PFSK-1 (cell line): Measurements from ENCODE around the gene TRAF3IP3.

ENCODE experiments used
- POLR2AphosphoS5 ChIP-seq: IDR thresholded peaks from 2 replicates; pipeline ENCODE4 v1.6.1; 2012; ENCODE audit warnings: low read depth, mild to moderate bottlenecking, control low read depth, low read length, moderate library complexity
- SIN3A ChIP-seq: IDR thresholded peaks from 2 replicates; pipeline ENCODE4 v1.6.1; 2012; ENCODE audit warnings: mild to moderate bottlenecking, low read length, moderate library complexity, borderline replicate concordance; ENCODE audit not compliant: insufficient read depth
- TAF1 ChIP-seq: IDR thresholded peaks from 2 replicates; pipeline ENCODE4 v1.6.1; 2012; ENCODE audit warnings: low read length, control low read depth, borderline replicate concordance; ENCODE audit not compliant: insufficient read depth
- TF ChIP-seq, protein P1 (sequence below), 2 experiments: IDR thresholded peaks; 2 replicates each; pipeline versions ENCODE4 v1.6.1 to v1.8.0; 2011 to 2012; ENCODE audit warnings: low read depth in 2 of 2, low read length in 2 of 2, control low read depth in 1 of 2, inconsistent platforms in 1 of 2, mild to moderate bottlenecking in 1 of 2, moderate library complexity in 1 of 2; ENCODE audit not compliant: insufficient read depth in 1 of 2

DNA sequence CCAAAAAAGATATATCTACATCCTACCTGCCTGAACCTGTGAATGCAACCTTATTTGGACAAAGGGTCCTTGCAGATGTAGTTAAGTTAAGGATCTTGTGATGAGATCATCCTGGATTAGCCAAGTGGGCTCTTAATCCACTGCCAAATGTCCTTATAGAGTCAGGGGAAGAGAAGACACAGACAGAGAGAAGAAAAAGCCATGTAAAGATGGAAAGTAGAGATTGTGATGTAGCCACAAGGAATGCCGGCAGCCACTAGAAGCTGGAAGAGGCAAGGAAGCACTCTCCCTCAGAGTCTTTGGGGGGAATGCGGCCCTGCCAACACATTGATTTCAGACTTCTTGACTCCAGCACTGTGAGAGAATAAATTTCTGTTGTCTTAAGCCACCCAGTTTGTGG lies 35.0 kb upstream of the TRAF3IP3 start:
- no peak for TF ChIP-seq POLR2AphosphoS5
- TF ChIP-seq TAF1: no peak
- TF ChIP-seq SIN3A: no peak
- TF ChIP-seq, protein P1, sequence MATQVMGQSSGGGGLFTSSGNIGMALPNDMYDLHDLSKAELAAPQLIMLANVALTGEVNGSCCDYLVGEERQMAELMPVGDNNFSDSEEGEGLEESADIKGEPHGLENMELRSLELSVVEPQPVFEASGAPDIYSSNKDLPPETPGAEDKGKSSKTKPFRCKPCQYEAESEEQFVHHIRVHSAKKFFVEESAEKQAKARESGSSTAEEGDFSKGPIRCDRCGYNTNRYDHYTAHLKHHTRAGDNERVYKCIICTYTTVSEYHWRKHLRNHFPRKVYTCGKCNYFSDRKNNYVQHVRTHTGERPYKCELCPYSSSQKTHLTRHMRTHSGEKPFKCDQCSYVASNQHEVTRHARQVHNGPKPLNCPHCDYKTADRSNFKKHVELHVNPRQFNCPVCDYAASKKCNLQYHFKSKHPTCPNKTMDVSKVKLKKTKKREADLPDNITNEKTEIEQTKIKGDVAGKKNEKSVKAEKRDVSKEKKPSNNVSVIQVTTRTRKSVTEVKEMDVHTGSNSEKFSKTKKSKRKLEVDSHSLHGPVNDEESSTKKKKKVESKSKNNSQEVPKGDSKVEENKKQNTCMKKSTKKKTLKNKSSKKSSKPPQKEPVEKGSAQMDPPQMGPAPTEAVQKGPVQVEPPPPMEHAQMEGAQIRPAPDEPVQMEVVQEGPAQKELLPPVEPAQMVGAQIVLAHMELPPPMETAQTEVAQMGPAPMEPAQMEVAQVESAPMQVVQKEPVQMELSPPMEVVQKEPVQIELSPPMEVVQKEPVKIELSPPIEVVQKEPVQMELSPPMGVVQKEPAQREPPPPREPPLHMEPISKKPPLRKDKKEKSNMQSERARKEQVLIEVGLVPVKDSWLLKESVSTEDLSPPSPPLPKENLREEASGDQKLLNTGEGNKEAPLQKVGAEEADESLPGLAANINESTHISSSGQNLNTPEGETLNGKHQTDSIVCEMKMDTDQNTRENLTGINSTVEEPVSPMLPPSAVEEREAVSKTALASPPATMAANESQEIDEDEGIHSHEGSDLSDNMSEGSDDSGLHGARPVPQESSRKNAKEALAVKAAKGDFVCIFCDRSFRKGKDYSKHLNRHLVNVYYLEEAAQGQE (IDR thresholded peaks at IDR 0.05; ENCODE audit: insufficient read depth in 1 of 2, low read depth in 2 of 2, low read length in 2 of 2): no peak
